Stimulated activated naive CD8-positive, alpha-beta T cell treated with anti-CD3 and anti-CD28 coated beads, Interleukin-15, Interleukin-2, amounts not matched to agents 100 ng/mL and 50 ng/mL, for 24 hours (primary cell): Measurements from ENCODE around the gene ENAH.
A peak's percentile ranks its signal among the peaks of the same experiment; 100 is the strongest.
"Not testable (repeated sequence)": the region's sequence is repeated elsewhere in the genome, so short reads cannot be mapped to it uniquely, and the experiment has no call there.

Experiments used
- H3K27ac Mint-ChIP-seq: one replicate; pipeline ENCODE4 v1.8.0; 2021; ENCODE audit warnings: mild to moderate bottlenecking, mixed read lengths
- H3K27me3 Mint-ChIP-seq: one replicate; pipeline ENCODE4 v1.8.0; 2021; ENCODE audit warnings: mixed read lengths
- H3K36me3 Mint-ChIP-seq: one replicate; pipeline ENCODE4 v1.8.0; 2021; ENCODE audit warnings: low read depth, mixed read lengths
- H3K4me1 Mint-ChIP-seq: one replicate; pipeline ENCODE4 v1.8.0; 2021; ENCODE audit warnings: low read depth, mixed read lengths
- H3K4me3 Mint-ChIP-seq: one replicate; pipeline ENCODE4 v1.8.0; 2021; ENCODE audit warnings: mild to moderate bottlenecking, mixed read lengths
- H3K9me3 Mint-ChIP-seq: one replicate; pipeline ENCODE4 v1.8.0; 2021; ENCODE audit warnings: mixed read lengths

ENAH gene

DNA sequence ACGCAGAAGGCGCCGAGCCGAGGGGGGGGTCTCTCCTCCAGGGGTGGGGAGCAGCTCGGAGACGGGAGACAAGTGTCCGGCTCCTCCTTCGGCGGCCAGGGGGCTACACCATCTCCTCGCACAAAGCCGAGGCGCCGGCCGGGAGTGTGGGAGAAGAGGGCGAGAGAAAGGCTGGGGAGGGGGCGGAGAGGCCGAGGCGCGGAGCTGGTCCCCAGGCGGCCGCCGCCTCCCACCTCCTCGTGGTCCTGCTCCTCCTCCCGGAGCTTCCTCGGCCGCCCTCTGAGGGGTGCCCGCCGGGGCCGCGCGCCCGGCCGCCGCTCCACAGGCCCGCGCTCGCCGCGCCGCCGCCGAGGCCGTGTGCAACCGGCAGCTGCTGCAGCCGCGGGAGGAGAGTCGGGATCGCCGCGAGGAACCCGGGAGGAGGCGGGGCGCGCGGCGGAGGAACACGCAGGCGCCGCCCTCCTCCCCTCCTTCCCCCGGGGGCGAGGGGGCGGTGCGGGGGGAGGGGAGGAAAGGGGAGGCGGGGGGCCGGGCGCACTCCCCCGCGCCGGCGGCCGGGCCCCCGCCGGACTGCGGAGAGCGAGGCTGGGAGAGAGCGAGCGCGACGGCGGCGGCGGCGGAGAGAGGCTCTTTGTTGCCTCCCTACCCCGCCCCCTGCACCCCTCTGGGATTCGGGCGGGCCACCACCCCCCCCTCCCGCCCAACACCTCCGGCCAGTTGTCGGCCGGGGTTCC lies at the start of gene ENAH:
Gene ENAH (minus strand): TSS at position 395 of the 734 bp plus-strand sequence. CDS start 433 bp downstream, outside the sequence.
- peak within 1 kb of the TSS; percentile 87 for H3K4me3 Mint-ChIP-seq
- H3K27me3 Mint-ChIP-seq = peaks cover 59% of the 10 kb centered on the region
- peak within 1 kb of the TSS; percentile 33 for H3K27ac Mint-ChIP-seq
- peaks cover 15% of the 10 kb centered on the region for H3K4me1 Mint-ChIP-seq
- no peaks in the 10 kb centered on the region for H3K9me3 Mint-ChIP-seq
- no peaks in the 10 kb centered on the region for H3K36me3 Mint-ChIP-seq

DNA sequence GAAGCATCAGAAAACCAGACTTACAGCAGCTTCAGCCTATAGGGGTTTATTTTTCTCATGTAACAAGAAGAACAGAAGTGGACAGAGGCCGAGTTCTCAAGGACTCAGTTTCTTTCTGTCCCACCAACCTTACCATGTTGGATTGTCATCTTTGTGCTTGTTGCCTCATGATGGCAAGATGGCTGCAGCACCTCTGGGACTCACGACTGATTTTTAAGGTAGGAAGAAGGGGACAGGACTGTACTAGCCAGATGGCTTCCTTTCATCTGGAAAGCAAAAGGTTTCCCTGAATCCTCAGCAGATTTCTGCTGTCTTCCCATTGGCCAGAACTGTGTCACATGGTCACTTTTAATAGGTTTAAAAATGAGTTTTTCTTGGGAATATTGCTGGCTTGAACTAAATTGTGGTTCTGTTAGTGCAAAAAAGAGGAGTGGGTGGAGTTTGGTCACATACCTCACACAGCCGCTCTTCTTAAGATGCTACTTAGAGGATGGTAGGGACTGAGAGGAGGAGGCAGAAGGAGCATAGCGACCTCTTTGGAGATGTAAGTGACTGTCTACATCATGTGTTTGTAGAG lies 48.1 kb upstream of the ENAH start:
- no peak overlapping the region for H3K4me3 Mint-ChIP-seq
- H3K9me3 Mint-ChIP-seq = no peaks in the 10 kb centered on the region
- H3K27me3 Mint-ChIP-seq = no peaks in the 10 kb centered on the region

DNA sequence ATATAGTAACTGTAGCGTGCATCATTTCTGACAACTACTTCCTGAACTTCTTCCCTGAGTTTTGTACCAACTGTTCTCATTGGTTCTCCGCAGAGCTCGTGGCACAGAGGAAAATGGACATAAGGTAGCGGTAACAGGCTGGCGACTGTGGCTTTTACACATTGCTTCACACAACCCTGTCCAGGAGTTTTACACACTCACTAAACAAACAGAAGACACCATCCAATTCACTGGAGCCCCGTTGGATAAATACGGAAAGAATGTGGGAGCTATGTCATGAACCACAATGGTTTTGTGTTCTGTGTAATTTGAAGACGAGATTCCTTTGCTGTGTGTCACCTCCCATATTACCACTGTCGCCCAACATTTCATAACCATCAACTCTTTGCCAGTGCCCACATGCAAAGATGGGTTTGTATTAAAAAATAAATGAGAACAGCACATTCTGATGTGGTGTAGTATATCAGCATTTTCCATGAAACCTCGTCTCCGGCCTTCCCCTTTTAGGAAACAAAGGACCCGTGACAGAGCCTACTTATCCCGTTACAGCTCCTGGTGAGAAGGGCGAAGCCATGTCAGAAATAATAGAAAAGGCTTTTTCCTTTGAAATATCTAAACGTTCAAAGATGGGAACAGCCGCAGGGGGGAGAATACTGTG lies 47.4 kb upstream of the ENAH start:
- no peak overlapping the region for H3K27ac Mint-ChIP-seq
- H3K4me1 Mint-ChIP-seq = no peaks in the 10 kb centered on the region
- no peaks in the 10 kb centered on the region for H3K36me3 Mint-ChIP-seq
- no peak overlapping the region for H3K4me3 Mint-ChIP-seq
- no peaks in the 10 kb centered on the region for H3K27me3 Mint-ChIP-seq
- H3K9me3 Mint-ChIP-seq = no peaks in the 10 kb centered on the region

More for the DNA sequence above, 48.1 kb upstream of the ENAH start:
- Mint-ChIP-seq H3K36me3 (no peaks in the 10 kb centered on the region), H3K4me1 (no peaks in the 10 kb centered on the region), H3K27ac (no peak overlapping the region)

DNA sequence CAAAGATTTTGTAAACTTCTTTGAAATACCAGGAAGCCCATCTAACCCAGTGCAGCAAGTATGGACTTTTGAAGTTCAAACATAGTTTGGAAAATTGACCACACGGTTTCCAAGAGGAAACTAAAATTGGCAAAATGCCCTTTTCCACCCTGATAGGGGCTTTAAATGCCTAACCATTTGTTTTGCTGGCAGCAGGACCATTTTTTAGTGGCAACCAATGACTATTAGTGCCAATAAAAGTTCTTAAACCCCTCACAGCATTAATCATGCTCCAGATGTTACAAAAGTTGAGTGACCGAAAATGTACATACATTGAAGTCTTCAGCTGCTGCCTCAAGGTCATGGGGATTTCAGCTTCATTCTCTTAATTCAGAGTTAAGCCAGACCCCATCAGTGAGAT lies 46.4 kb upstream of the ENAH start:
- H3K4me3 Mint-ChIP-seq = no peak overlapping the region
- peaks cover 6% of the 10 kb centered on the region for H3K9me3 Mint-ChIP-seq
- H3K36me3 Mint-ChIP-seq = no peaks in the 10 kb centered on the region
- no peaks in the 10 kb centered on the region for H3K4me1 Mint-ChIP-seq
- no peaks in the 10 kb centered on the region for H3K27me3 Mint-ChIP-seq
- H3K27ac Mint-ChIP-seq = no peak overlapping the region

DNA sequence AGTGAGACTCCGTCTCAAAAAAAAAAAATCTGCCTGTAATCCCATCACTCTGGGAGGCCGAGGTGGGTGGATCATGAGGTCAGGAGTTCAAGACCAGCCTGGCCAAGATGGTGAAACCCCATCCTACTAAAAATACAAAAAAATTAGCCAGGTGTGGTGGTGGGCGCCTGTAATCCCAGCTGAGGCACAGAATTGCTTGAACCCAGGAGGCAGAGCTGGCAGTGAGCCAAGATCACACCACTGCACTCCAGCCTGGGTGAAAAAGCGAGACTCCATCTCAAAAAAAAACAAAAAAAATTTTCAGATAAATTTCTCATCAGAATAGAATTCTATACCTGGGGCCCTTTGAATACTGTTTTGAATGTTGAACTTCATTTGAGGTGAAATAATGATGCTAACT lies 45.3 kb upstream of the ENAH start:
- not testable (repeated sequence) for H3K9me3 Mint-ChIP-seq, H3K4me1 Mint-ChIP-seq, H3K36me3 Mint-ChIP-seq, H3K4me3 Mint-ChIP-seq, H3K27ac Mint-ChIP-seq, H3K27me3 Mint-ChIP-seq

DNA sequence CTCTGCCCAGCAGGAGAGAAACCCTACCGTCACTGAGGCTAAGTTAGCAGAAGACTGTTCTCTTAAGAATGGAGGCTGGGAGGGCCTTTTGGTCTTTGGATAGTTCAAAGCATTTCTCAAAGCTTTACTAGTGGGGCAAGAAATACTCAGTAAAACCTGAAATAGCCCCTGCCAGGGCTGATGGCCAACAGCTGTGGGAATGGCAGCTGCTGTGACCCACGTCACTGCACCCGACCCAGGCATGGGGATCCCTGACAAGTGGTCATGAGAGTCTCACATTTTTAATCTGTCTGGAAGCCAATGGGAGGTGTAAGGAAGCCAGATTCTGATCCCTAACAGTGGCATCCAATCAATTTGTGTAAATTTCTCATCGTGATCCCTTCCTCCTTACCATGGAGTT lies 44.5 kb upstream of the ENAH start:
- H3K4me3 Mint-ChIP-seq = no peak overlapping the region
- H3K36me3 Mint-ChIP-seq = no peaks in the 10 kb centered on the region
- H3K4me1 Mint-ChIP-seq = no peaks in the 10 kb centered on the region
- no peak overlapping the region for H3K27ac Mint-ChIP-seq
- no peaks in the 10 kb centered on the region for H3K27me3 Mint-ChIP-seq
- peaks cover 6% of the 10 kb centered on the region for H3K9me3 Mint-ChIP-seq

DNA sequence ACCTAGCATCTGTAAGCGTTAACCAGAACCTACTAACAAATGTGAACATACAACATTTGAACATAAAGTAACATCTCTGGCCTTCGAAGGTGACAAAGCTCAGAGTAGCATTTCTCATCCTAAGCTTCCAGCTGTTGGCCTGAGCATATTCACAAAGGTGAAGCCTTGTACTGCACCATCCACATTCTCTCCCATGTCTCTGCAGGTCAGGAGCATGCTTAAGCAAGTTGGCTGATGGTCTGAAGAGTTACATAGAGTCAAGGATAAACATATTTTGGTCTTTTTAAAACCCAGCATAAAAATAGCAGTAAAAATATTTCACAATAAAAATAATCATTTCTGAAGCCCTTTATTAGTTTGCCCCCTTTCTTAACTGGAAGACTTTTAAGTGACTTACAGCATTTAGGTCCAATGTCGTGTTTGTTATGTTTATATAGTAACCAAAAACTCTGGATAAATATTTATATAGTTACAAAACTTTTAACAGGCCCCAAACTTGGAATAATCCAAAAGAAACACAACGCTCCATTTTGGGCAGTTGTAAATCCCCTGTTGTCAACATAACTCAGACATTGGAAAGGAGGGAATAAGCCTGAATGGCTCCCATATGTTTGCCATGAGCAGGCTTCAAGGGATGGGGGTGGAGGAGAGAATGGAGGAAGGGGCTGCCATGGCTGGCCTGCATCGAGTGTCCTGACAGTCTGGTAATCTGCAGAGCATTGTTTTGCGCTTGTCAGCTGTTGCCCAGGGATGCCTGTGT lies 42.8 kb upstream of the ENAH start:
- H3K4me1 Mint-ChIP-seq = no peaks in the 10 kb centered on the region
- no peak overlapping the region for H3K4me3 Mint-ChIP-seq
- no peaks in the 10 kb centered on the region for H3K36me3 Mint-ChIP-seq
- peaks cover 6% of the 10 kb centered on the region for H3K9me3 Mint-ChIP-seq
- no peaks in the 10 kb centered on the region for H3K27me3 Mint-ChIP-seq
- no peak overlapping the region for H3K27ac Mint-ChIP-seq

DNA sequence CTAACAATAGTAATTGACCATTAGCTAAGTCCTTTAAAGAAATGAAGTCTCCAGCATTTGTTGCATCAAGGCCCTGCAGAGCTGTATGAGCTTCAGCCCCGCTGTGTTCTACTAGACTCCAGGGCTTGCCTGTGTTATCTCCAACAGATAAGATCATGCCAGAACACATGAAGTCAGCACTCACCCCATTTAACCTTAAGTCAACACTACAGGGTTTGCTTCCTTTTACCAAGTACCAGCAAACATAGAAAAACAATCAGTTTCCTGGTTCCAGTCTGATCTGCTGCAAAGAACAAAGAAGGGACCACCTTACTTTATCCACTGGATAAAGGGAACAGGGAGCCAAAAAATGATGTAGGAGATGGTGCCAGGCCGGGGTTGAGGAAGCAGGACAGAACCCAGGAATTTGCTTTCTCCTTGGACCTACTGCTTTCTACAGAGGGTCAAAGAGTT lies 41.3 kb upstream of the ENAH start:
- Mint-ChIP-seq H3K27me3 (no peaks in the 10 kb centered on the region), H3K4me1 (no peaks in the 10 kb centered on the region), H3K27ac (no peak overlapping the region), H3K36me3 (no peaks in the 10 kb centered on the region), H3K9me3 (peaks cover 6% of the 10 kb centered on the region), H3K4me3 (no peak overlapping the region)

DNA sequence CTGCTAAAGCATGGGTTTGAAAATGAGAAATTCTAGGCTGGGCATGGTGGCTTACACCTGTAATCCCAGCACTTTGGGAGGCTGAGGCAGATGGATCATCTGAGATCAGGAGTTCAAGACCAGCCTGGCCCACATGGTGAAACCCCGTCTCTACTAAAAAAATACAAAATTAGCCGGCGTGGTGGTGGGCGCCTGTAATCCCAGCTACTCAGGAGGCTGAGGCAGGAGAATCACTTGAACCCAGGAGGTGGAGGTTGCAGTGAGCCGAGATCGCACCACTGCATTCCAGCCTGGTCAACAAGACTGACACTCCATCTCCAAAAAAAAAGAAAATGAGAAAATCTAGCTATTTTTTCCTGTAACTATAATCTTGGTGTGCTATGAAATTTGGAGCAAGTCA lies 40.8 kb upstream of the ENAH start:
- H3K4me3 Mint-ChIP-seq, H3K27ac Mint-ChIP-seq, H3K9me3 Mint-ChIP-seq, H3K27me3 Mint-ChIP-seq, H3K36me3 Mint-ChIP-seq, H3K4me1 Mint-ChIP-seq: not testable (repeated sequence)

DNA sequence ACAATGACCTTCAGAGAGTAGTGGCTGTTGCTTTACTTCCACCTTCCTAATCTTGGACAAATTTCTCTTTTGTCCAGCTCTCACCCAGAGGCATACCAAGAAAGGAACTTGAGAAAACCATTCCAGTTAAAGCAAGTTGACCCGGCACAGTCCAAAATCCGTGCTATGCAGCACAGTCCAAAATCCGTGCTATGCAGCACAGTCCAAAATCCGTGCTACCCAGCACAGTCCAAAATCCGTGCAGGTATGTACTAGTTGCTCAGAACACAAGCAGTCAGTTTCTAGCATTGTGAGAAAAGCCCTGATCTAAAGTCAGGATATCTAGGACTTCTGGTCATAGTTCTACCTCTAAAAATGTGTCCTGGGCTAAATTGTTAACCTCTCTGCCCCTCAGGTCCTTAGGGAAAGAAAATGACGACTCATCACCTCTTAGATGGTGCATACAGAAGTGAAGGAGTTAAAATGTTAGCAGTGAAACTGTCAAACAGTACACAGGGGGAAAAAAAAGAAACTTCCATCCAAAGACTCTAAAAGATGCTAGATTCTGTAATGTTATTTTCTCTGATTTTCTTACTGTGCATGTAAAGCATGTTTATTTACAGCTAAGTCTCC lies 40.3 kb upstream of the ENAH start:
- H3K9me3 Mint-ChIP-seq = peaks cover 6% of the 10 kb centered on the region
- H3K4me3 Mint-ChIP-seq = no peak overlapping the region
- no peaks in the 10 kb centered on the region for H3K27me3 Mint-ChIP-seq
- no peak overlapping the region for H3K27ac Mint-ChIP-seq
- no peaks in the 10 kb centered on the region for H3K36me3 Mint-ChIP-seq
- H3K4me1 Mint-ChIP-seq = peaks cover 2% of the 10 kb centered on the region

DNA sequence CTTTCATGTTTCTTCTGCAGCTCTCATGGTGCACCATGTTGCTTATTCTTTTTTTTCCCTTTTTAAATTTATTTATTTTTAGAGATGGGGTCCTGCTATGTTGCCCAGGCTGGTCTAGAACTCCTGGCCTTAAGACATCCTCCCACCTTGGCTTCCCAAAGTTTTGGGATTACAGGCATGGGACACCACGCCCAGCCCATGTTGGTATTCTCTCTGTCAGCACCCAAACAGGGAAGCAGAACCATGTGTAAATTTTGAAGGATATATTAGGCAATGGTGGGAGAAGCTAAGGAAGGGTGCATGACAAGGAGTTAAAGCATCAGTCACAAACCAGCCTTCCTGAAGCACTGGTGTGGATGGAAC lies 39.6 kb upstream of the ENAH start:
- Mint-ChIP-seq H3K9me3 (peaks cover 6% of the 10 kb centered on the region), H3K4me1 (peaks cover 5% of the 10 kb centered on the region), H3K27ac (no peak overlapping the region), H3K27me3 (no peaks in the 10 kb centered on the region), H3K36me3 (no peaks in the 10 kb centered on the region), H3K4me3 (no peak overlapping the region)

DNA sequence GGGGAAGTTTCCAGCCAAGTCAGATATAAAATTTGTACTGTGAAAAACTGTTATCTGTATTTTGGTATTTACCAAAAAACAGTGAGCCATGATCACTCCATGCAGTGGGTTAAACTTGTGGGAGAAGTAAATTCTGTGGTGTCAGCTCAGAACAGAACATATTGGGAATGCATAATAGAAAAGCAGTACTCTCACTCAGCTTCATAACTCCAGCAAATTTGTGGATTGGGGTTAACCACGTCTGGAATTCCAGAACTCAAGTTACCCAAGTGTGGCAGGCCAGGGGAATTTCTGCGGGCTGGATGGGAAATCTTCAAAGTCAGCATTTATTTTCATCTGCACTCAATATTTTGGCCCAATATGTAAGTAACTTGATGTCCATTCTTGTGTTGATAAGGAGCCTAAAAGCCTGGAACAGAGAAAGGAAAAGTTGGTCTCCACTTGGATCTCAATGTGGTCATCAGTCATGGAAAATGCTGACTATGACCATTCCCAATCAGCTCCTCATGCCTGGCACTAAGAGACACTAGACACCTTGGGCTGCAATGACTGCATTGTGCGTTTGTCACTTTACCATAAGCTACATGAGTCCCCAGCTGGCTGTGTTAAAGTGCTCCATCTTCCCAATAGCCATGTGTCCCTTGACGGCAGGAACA lies 39.1 kb upstream of the ENAH start:
- H3K9me3 Mint-ChIP-seq = peaks cover 6% of the 10 kb centered on the region
- no peaks in the 10 kb centered on the region for H3K36me3 Mint-ChIP-seq
- no peaks in the 10 kb centered on the region for H3K27me3 Mint-ChIP-seq
- H3K4me3 Mint-ChIP-seq = no peak overlapping the region
- peaks cover 5% of the 10 kb centered on the region for H3K4me1 Mint-ChIP-seq
- H3K27ac Mint-ChIP-seq = no peak overlapping the region

DNA sequence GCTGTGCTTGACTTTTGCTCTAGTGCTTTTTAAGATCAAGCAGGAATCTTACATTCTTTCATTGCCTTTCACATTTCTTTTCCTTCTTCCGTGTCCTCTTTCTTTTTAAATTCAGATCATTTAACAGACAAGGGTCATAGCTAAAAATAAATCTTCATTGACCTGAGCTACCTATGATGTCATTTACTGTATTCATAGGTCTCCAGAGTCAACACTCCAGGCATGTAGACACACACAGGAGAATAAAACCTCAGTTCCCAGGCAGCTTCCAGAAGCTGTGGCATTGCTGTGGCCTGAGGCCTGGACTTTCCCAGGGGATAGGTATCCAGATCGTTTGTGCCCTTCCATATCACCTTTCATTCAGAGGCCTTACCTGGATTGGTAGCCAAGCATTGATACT lies 38.5 kb upstream of the ENAH start:
- Mint-ChIP-seq H3K4me1 (peaks cover 5% of the 10 kb centered on the region), H3K27ac (no peak overlapping the region), H3K9me3 (peaks cover 6% of the 10 kb centered on the region), H3K27me3 (no peaks in the 10 kb centered on the region), H3K4me3 (no peak overlapping the region), H3K36me3 (no peaks in the 10 kb centered on the region)

DNA sequence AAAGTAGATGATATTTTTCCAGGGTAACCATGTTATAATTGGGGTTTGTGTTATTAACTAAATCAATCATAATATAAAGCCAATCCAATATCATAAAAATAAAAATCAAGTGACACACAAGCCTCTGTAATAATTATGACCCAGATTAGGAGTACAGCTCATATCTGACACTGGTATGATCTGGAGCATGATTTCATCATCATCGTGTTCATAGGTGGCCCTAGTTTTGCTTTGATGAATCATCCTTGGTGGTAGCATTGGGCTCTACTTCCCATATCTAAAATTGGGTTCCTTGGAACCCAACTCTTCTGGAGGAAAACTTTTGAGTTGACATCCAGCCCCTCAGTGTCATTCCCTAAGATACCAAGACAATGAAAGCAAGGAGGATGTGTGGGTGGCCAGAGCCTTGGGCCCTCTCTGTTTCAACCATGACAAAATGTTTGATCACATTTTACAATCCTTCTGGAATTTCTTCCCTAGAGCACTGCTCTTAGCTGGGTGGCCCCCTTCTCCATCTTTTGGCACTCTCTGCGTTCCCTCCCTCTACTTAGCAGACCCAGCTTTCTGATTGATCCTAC lies 37.0 kb upstream of the ENAH start:
- peaks cover 4% of the 10 kb centered on the region for H3K9me3 Mint-ChIP-seq
- H3K4me3 Mint-ChIP-seq = no peak overlapping the region
- no peak overlapping the region for H3K27ac Mint-ChIP-seq
- H3K36me3 Mint-ChIP-seq = no peaks in the 10 kb centered on the region
- no peaks in the 10 kb centered on the region for H3K27me3 Mint-ChIP-seq
- H3K4me1 Mint-ChIP-seq = peaks cover 5% of the 10 kb centered on the region
